ENCODE measurements around the gene FUS. TPM values are rescaled to one million over a fixed set of nuclear protein-coding genes. Genes with fewer than 3 reads are reported as not detected.

Gene FUS
- total and polyA plus RNA-seq, 2 experiments from 2014 or later = 247 to 528 TPM

DNA sequence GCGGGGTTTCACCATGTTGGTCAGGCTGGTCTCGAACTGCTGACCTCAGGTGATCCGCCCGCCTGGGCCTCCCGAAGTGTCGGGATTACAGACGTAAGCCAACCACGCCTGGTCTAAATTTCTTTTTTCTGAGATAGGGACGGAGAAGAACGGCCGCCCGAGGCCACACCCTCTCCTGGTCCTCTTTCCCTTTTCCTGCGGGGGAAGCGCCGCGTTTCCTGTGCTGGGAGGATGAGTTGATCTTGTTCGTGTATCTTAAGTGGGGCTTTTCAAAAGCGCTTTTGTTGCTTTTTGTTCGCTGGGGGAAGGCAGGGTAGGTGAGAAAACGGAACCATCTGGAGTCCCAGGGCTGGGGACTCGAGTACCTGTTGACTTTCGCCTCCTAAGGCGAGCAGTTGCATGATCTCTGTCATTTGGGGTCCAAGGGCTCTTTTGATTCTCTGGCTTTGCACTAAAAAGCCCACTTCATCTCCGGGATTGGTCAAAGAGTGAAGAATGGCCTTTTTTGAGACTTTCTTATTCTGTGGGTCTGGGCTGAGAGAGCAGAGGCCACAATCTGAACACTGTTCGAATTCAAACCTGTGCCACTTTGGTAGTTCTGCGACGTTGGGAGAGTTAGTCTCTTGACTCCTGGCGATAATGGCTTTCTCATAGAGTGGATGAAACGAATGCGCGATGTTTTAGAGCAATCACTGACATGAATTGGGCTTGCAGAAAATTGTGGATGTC, 1.3 kb downstream of the FUS start (continued):
- TF ChIP-seq, protein P1, sequence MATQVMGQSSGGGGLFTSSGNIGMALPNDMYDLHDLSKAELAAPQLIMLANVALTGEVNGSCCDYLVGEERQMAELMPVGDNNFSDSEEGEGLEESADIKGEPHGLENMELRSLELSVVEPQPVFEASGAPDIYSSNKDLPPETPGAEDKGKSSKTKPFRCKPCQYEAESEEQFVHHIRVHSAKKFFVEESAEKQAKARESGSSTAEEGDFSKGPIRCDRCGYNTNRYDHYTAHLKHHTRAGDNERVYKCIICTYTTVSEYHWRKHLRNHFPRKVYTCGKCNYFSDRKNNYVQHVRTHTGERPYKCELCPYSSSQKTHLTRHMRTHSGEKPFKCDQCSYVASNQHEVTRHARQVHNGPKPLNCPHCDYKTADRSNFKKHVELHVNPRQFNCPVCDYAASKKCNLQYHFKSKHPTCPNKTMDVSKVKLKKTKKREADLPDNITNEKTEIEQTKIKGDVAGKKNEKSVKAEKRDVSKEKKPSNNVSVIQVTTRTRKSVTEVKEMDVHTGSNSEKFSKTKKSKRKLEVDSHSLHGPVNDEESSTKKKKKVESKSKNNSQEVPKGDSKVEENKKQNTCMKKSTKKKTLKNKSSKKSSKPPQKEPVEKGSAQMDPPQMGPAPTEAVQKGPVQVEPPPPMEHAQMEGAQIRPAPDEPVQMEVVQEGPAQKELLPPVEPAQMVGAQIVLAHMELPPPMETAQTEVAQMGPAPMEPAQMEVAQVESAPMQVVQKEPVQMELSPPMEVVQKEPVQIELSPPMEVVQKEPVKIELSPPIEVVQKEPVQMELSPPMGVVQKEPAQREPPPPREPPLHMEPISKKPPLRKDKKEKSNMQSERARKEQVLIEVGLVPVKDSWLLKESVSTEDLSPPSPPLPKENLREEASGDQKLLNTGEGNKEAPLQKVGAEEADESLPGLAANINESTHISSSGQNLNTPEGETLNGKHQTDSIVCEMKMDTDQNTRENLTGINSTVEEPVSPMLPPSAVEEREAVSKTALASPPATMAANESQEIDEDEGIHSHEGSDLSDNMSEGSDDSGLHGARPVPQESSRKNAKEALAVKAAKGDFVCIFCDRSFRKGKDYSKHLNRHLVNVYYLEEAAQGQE (IDR thresholded peaks at IDR 0.05; ENCODE audit: unreplicated experiment) = no peak
- no peak for TF ChIP-seq STAT1 (IDR thresholded peaks at IDR 0.05; ENCODE audit: unreplicated experiment)

DNA sequence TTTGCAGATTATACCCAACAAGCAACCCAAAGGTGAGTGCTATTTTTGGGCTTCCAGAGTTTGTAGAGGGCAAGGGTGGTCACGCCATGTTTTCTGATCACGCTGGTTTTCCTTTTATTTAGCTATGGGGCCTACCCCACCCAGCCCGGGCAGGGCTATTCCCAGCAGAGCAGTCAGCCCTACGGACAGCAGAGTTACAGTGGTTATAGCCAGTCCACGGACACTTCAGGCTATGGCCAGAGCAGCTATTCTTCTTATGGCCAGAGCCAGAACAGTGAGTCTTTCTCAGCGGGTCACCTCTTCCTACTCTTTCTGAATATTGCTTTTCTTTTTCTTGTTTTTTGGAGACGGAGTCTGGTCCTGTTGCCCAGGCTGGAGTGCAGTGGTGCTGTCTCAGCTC, 2.5 kb downstream of the FUS start:
- peaks cover 24% of the 10 kb centered on the region for H3K27me3 Mint-ChIP-seq (ENCODE audit: insufficient read depth, low read depth, poor library complexity)
- H3K9me2 ChIP-seq (ENCODE audit: insufficient read depth) = no peaks in the 10 kb centered on the region
- H3K27me3 ChIP-seq (ENCODE audit: insufficient read depth) = no peaks in the 10 kb centered on the region
- H2AFZ ChIP-seq = no peak overlapping the region
- H3K4me3 Mint-ChIP-seq = peak overlapping the region; percentile 96
- H3K4me2 ChIP-seq = peak overlapping the region; percentile 100
- peaks cover 27% of the 10 kb centered on the region for H3K4me1 ChIP-seq (ENCODE audit: insufficient read depth)
- H3K9me3 Mint-ChIP-seq = peaks cover 7% of the 10 kb centered on the region
- H3K4me3 ChIP-seq = peak overlapping the region; percentile 100
- peaks cover 70% of the 10 kb centered on the region for H3K36me3 Mint-ChIP-seq (ENCODE audit: low read depth)
- no peak for DNase-seq (ENCODE audit: low spot score)
- peaks cover 63% of the 10 kb centered on the region for H4K20me1 ChIP-seq (replicated peaks; ENCODE audit: insufficient read depth)
- TF ChIP-seq STAT1 (IDR thresholded peaks at IDR 0.05; ENCODE audit: unreplicated experiment) = no peak
- TF ChIP-seq EZH2 (IDR thresholded peaks at IDR 0.05; ENCODE audit: low read depth, unreplicated experiment) = no peak
- TF ChIP-seq, protein P2, sequence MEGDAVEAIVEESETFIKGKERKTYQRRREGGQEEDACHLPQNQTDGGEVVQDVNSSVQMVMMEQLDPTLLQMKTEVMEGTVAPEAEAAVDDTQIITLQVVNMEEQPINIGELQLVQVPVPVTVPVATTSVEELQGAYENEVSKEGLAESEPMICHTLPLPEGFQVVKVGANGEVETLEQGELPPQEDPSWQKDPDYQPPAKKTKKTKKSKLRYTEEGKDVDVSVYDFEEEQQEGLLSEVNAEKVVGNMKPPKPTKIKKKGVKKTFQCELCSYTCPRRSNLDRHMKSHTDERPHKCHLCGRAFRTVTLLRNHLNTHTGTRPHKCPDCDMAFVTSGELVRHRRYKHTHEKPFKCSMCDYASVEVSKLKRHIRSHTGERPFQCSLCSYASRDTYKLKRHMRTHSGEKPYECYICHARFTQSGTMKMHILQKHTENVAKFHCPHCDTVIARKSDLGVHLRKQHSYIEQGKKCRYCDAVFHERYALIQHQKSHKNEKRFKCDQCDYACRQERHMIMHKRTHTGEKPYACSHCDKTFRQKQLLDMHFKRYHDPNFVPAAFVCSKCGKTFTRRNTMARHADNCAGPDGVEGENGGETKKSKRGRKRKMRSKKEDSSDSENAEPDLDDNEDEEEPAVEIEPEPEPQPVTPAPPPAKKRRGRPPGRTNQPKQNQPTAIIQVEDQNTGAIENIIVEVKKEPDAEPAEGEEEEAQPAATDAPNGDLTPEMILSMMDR (conservative IDR thresholded peaks at IDR 0.05; ENCODE audit: low read depth in 2 of 2) = no peak
- TF ChIP-seq EZH2phosphoT487 (IDR thresholded peaks at IDR 0.05; ENCODE audit: unreplicated experiment) = no peak
- no peak for TF ChIP-seq JUNB (IDR thresholded peaks at IDR 0.05; ENCODE audit: unreplicated experiment)
- no peak for TF ChIP-seq ZNF114 (CRISPR knock-in tag; IDR thresholded peaks at IDR 0.05)
- TF ChIP-seq POLR2AphosphoS5 (IDR thresholded peaks at IDR 0.05; ENCODE audit: low read depth) = no peak
- TF ChIP-seq ZNF331 (CRISPR knock-in tag; IDR thresholded peaks at IDR 0.05; ENCODE audit: low read depth) = no peak
- TF ChIP-seq, protein P3, sequence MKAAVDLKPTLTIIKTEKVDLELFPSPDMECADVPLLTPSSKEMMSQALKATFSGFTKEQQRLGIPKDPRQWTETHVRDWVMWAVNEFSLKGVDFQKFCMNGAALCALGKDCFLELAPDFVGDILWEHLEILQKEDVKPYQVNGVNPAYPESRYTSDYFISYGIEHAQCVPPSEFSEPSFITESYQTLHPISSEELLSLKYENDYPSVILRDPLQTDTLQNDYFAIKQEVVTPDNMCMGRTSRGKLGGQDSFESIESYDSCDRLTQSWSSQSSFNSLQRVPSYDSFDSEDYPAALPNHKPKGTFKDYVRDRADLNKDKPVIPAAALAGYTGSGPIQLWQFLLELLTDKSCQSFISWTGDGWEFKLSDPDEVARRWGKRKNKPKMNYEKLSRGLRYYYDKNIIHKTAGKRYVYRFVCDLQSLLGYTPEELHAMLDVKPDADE (IDR thresholded peaks at IDR 0.05) = no peak
- TF ChIP-seq, protein P4, sequence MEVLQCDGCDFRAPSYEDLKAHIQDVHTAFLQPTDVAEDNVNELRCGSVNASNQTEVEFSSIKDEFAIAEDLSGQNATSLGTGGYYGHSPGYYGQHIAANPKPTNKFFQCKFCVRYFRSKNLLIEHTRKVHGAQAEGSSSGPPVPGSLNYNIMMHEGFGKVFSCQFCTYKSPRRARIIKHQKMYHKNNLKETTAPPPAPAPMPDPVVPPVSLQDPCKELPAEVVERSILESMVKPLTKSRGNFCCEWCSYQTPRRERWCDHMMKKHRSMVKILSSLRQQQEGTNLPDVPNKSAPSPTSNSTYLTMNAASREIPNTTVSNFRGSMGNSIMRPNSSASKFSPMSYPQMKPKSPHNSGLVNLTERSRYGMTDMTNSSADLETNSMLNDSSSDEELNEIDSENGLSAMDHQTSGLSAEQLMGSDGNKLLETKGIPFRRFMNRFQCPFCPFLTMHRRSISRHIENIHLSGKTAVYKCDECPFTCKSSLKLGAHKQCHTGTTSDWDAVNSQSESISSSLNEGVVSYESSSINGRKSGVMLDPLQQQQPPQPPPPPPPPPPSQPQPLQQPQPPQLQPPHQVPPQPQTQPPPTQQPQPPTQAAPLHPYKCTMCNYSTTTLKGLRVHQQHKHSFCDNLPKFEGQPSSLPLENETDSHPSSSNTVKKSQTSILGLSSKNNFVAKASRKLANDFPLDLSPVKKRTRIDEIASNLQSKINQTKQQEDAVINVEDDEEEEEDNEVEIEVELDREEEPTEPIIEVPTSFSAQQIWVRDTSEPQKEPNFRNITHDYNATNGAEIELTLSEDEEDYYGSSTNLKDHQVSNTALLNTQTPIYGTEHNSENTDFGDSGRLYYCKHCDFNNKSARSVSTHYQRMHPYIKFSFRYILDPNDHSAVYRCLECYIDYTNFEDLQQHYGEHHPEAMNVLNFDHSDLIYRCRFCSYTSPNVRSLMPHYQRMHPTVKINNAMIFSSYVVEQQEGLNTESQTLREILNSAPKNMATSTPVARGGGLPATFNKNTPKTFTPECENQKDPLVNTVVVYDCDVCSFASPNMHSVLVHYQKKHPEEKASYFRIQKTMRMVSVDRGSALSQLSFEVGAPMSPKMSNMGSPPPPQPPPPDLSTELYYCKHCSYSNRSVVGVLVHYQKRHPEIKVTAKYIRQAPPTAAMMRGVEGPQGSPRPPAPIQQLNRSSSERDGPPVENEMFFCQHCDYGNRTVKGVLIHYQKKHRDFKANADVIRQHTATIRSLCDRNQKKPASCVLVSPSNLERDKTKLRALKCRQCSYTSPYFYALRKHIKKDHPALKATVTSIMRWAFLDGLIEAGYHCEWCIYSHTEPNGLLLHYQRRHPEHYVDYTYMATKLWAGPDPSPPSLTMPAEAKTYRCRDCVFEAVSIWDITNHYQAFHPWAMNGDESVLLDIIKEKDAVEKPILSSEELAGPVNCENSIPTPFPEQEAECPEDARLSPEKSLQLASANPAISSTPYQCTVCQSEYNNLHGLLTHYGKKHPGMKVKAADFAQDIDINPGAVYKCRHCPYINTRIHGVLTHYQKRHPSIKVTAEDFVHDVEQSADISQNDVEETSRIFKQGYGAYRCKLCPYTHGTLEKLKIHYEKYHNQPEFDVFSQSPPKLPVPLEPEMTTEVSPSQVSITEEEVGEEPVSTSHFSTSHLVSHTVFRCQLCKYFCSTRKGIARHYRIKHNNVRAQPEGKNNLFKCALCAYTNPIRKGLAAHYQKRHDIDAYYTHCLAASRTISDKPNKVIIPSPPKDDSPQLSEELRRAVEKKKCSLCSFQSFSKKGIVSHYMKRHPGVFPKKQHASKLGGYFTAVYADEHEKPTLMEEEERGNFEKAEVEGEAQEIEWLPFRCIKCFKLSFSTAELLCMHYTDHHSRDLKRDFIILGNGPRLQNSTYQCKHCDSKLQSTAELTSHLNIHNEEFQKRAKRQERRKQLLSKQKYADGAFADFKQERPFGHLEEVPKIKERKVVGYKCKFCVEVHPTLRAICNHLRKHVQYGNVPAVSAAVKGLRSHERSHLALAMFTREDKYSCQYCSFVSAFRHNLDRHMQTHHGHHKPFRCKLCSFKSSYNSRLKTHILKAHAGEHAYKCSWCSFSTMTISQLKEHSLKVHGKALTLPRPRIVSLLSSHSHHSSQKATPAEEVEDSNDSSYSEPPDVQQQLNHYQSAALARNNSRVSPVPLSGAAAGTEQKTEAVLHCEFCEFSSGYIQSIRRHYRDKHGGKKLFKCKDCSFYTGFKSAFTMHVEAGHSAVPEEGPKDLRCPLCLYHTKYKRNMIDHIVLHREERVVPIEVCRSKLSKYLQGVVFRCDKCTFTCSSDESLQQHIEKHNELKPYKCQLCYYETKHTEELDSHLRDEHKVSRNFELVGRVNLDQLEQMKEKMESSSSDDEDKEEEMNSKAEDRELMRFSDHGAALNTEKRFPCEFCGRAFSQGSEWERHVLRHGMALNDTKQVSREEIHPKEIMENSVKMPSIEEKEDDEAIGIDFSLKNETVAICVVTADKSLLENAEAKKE (CRISPR knock-in tag; IDR thresholded peaks at IDR 0.05) = no peak
- H3K4me1 Mint-ChIP-seq = peaks cover 48% of the 10 kb centered on the region
- peaks cover 75% of the 10 kb centered on the region for H3K79me2 ChIP-seq (replicated peaks; ENCODE audit: insufficient read depth)
- H3F3A ChIP-seq (replicated peaks; ENCODE audit: low read depth) = peaks cover 37% of the 10 kb centered on the region
- peaks cover 57% of the 10 kb centered on the region for H3K36me3 ChIP-seq (ENCODE audit: insufficient read depth)
- no peak overlapping the region for H3K27ac ChIP-seq (ENCODE audit: low read depth)
- peak overlapping the region; percentile 28; the same call in 1 of the 2 replicates for H3K27ac Mint-ChIP-seq
- ATAC-seq = no peak
